Measurements from ENCODE around the gene SH3GL2.
A peak's percentile ranks its signal among the peaks of the same experiment; 100 is the strongest.

SH3GL2 gene

DNA sequence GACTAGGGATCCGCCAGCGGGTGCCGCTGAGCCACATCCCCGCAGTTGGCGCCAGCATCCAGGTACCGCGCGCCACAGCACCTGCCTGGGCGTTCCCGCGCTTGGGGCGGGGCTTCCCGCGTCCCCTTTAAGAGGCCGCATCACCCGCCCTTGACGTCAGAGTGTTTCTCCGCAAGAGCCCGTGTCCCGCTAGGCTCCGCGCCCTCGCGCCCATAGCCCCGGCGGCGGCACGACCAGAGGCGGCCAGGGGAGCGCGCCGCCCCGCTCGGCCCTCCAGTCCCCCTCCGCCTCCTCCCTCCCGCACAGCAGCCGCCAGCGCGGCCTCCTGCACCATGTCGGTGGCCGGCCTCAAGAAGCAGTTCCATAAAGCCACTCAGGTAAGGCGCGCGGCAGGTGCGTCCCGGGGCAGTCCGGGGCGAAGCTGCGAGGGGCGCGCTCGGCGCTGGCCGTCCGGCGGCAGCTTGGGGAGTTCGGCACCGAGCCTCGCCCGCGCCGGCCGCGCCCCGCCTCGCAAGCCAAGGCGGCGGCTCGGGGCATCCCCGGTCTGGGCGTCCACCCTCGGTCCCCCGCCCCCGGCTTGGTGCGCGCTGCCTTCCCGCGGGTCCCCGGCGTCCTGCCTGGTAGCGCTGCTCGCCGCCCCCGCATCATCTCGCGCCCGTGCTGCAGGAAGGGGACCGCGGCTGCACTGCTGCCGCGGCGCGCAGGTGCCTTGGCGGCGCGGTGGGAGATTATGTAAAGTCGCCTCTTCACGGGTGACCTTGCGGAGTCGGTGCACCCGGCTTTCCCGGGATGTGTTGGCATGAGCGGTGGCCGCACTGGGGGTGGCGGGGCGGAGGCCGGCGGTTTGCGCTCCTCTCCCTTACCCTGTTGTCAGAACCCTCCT is at the start of gene SH3GL2:
Gene SH3GL2 (plus strand): TSS at position 156 of the 883 bp plus-strand sequence.
- DNase-seq: no peak

DNA sequence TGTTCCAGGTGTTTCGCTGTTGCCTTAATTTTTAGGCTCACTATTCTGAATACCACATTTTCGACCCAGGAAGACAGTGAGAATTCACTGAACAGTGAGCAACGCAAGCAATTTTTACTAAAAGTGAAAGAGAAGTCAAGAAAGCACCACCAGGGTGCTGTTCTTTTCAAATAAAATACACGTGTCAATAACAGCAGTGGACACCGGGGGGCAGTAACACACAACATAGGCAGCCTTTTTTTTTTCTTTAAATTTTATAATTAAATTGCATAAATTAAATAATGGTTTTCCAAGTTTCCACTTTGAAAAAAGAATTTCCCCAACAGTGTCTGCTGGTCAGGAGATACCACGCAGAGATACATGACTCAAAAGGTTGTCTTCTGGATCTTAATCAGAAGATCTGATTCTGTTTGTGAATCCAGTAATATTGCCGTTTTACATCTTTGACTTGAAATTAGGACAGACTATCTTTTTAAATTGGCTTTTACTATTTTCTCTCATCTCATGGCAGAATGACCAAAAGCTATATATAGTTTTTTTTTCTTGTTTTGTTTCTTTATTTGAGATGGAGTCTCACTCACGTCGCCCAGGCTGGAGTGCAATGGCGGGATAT is 47.1 kb upstream of the SH3GL2 start:
- DNase-seq: peak; percentile 42

GRCh38 chr9:17532461-17532860 is 46.4 kb upstream of the SH3GL2 start:
- DNase-seq: no peak

DNA sequence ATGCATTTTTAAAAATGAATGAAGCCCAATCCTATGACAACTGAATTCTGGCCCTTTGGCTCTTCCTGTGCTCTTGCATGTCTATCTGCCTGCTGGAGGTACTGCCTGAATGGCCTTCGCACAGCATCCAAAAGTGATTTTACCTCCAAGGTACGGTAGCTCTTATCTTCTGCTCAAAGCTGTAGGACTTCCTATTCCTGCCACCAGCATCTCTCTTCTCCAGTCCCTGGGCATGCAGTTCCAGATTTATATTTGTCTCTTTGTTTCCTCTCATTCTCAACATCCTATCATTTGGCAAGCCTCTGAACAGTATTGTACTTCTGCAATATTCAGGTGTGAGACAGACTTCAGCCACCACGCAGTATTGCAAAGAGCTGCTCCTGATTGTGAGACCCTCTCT is 43.7 kb upstream of the SH3GL2 start:
- DNase-seq: no peak

- no peak for DNase-seq
Measured at GRCh38 chr9:17536027-17536426, 42.8 kb upstream of the SH3GL2 start.

DNA sequence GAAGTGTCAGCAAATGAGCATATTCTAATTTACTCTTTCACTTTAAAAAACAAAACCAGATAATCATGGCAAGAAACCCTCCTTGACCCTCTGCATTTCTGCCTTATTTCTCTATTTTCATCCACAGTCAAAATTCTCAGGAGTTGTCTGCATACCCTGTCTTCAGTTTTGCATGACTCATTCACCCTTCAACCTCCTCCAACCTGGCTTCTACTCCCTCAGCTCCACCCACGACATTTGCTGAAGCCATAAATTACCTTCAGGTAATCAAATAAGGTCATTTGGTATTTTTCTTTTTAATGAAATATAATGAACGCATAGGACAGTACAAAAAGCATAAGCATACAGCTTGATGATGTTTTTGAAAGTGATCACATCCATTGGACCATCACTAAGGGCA is 27.8 kb upstream of the SH3GL2 start:
- DNase-seq: no peak

DNA sequence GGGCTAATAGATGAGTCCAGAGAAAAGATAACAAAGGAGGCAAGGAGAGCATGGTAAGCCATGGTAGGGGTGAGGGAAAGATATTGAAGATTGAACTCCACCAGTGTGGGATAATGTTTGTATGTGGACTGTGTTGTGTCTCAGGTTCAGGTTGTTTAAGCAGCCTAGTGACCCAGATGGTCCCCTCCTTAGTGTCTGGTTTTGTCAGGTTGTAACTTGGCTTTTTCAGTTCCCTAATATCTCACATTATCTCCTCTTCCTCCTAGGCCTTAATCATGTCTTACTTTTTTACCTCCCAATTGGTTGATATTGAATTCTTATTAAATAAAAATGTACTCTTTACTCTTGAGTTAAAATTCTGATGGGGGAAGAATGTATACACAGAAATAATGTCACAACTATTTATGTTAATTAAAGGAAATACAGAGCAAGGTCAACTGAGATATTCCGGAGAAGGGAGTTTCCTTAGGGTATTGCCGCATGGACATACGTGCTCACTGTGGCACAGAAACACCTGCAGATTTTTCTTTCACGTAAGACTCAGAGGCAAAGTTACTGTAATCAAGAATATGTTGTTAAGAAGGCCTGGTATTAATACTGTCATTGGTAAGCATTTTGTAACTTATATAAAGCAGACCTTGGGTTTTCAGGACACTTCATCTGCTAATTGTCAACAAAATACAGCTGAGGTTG is 23.4 kb upstream of the SH3GL2 start:
- DNase-seq: no peak

GRCh38 chr9:17556255-17556654 is 22.6 kb upstream of the SH3GL2 start:
- DNase-seq: no peak

DNA sequence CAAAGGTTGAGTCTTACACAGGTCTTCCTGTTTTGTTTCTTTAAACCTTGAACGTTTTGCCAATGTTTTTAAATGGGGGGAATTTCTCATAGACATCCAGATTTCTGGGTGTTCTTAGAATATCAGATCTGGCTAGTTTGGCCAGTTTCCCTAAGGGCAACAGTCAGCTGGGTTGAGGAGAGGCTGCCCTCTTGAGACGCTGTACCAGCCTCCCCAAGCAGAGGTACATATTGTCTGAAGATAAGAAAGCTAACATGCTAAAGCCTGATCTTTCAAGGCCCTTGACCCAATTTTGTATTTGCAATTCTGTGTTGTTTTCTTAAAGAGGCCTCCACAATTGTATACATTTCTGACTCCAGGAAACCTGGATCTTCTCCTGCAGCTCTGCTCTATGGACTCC is 21.9 kb upstream of the SH3GL2 start:
- DNase-seq: no peak

DNA sequence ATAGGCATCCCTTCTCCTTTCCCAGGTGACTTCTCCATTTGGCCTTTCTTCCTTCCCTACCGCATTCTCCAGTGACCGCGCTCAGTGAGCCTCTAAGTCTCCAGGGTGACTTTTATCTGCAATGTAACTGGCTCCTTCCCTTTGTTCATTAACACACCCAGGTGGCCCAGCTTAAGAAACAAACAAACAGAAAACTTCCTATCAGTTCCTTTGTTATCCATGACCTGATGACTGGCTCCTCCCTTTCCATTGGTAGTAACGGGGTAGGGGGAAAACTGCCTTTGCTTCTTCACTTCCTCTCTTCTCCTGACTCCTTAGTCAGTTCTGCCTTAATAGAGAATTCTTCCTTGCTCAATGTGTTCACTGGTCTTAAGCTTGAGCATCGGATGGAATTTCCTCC is 7.0 kb upstream of the SH3GL2 start:
- no peak for DNase-seq

DNA sequence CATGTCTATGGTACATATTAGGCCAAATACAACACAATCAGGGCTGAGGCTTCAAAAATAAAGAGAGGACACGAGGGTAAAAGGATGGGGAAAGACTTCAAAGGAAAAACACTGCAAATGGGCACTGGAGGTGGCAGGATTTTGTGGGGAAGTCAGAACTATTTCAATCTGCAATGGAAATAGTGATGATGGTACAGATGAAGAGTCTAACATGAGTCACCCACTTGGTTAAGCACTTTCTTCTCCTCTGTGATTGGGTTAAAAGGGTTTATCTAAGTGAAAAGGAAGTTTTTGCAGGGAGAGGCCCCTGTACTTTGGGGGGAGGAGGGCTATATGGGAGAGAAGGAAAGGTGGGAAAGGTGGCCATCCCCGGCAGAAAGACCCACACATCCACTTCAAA is 4.5 kb upstream of the SH3GL2 start:
- no peak for DNase-seq

DNA sequence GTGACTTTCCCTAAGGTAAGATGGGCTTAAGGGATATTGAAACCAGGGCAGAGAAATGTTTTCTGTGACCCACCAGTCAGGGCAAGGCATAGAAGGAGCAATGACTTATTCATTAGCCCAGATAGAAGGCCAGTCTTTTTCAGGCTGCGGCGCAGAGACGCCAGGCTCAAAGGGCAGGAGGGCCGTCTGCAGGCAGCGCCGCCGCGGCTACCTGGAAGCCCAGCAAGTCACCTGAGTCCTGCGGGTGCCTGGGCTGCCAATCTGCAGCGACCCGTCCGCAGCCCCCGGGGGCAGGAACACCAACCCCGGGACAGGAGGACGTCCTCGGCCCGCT is 322 bp upstream of the SH3GL2 start:
- no peak for DNase-seq

GRCh38 chr9:17580119-17580518 is 1.3 kb downstream of the SH3GL2 start:
- DNase-seq: no peak

DNA sequence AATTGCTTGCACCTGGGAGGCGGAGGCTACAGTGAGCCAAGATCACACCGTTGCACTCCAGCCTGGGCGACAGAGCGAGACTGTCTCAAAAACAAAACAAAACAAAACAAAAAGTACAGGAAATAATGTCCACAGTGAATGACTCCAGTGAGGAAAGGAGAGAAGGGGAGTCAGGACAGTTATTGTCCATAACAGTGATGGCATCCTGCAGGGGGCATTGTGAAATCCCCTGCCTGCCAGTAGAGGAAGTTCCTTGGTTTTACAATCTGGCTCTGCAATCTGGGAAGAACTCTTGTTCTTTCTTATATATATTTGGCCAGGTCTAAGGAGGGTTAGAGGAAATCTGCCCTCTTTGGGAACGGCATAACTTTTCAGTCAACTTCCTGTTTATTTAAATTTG is 8.2 kb downstream of the SH3GL2 start:
- no peak for DNase-seq

DNA sequence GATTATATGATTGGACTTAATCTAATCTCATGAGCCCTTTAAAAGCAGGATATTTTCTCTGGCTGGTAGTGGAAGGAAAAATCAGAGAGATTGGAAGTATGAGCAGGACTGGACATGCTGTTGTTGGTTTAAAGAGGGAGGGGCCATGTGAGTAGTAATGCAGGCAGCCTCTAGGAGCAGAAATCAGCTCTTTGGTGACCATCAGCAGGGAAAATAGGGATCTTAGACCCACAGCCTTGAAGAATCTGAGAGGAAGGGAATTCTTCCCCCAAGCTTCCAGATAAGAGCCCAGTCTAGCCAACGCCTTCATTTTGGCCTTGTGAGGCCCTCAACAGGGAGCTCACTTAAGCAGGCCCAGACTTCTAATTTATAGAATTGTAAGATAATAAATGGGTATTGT is 9.5 kb downstream of the SH3GL2 start:
- DNase-seq: no peak

GRCh38 chr9:17588941-17589340 is 10.1 kb downstream of the SH3GL2 start:
- no peak for DNase-seq

DNA sequence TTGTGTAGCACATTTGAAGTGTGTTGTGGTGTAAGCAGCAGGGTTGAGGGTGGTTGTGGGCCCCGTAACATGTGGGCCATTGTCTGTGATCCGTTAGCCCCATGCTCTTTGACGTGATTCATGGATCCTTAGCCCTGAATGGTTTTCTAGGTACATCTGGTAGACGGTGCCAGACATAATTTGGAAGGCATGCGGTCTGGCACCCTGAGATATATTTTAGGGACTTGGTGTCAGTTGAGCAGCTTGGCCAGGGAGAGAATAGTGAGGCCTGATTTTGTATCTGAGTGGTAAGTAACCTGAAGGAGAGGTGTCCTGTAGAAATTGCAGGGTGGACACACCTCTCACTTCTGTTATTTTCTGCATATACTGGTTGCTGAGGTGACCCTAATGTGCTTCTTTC is 10.9 kb downstream of the SH3GL2 start:
- DNase-seq: no peak

- DNase-seq: no peak
Measured at GRCh38 chr9:17594961-17595360, 16.1 kb downstream of the SH3GL2 start.

DNA sequence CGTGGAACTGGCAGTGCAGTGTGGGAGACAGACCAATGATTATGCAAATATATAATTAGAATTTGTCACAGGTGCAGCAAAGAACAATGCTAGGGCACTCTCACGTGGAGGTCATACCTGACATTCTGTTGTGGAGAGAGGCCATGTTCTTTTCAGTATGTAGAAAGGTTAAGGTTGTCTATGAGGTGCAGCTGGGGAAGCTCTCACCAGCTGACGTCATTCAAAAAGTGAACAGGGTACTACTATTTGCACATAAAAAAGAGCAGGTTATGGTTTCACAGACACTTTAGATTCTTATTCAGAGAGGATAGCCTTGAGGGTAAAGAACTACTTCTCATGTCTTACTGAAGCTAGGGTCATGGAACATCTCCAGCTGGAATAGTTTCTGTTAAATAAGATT is 19.1 kb downstream of the SH3GL2 start:
- no peak for DNase-seq

DNA sequence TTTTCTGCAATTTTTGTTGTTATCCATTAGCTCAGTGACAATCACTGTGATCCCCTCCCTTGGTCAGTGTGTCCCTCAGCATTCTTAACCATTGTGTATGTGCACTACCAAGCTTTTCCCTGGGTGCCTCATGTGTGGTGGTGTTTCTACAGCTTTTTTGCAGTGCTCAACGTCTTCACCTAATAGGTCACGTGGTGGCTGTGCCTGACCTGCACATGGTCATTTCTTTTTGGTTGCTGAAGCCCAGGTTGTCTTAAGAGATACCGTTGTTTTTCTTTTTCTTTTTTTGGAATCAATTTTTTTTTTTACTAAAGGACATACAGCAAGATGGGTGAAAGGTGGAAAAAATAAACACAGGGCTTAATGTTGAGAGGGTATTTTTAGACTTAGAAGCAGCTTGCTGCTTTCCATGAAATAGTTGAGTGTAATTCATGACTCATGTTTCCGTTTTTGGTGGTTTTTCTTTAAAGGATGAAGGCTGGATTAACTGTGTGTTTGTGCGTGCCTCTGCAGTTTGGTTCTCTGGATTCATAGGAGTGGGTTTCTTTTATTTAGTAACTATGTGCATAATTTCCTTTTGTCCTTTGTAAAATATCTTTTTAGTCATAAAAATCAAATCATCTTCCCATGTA is 22.2 kb downstream of the SH3GL2 start:
- no peak for DNase-seq

GRCh38 chr9:17604556-17604955 is 25.7 kb downstream of the SH3GL2 start:
- no peak for DNase-seq

DNA sequence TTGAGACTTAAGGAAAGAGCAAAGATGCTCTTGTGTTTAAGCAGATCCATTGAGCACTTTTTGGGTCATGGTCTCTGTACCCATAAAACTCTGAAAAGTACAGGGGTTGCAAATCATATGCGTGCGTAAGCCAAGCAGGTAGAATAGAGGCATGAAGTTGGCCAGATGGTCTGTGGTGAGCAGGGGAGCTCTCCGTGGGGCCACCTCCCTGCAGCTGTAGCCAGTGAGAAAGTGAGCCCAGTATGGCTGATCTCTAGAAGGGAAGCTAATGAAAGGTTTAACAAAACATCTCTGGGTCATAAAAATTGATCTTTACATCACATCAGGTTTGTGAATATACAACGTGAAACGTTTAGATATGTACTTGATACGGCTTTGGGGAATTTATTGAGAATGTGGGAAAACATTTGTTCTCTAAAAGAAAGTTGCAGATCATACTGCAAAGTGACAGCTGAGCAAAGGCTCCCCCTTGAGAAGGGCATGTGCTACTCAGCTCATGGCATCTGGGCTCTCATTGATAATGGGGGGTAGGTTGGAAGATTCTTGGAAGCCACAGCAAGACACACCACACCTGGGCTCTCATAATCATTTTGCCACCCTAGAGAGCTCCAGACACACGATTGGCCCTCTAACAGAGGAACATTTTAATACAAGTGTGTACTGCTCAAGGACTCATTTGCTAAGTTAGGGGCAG is 30.6 kb downstream of the SH3GL2 start:
- DNase-seq: no peak

DNA sequence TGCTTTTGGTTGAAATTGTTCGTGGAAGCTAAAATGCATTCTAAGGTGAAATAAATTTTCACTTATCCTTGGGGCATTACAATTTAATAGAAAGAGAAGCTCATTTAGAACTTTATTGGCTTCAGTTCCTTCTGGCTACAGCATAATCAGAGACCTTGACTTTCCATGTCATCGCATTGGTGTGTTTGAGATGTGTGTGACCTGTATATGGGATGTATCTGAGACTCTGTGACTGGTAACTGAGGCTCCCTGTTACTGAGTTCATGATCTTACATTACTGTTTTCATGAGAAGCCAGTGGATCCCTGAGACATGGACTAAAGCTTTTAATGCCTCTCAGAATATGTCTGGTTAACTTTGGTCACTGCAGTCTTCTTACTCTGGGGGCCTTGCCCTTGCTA is 32.5 kb downstream of the SH3GL2 start:
- no peak for DNase-seq
